ACC112 (cell line): ENCODE measurements around the gene OR4L1.

Source experiments
- H2AFZ ChIP-seq: fragments of 200-600 bp; sonication (generic); one replicate; pipeline ENCODE4 v1.6.0; 2017; ENCODE audit warnings: antibody characterized with exemption, low read length; ENCODE audit not compliant: unreplicated experiment
- H3K27ac ChIP-seq: fragments of 200-600 bp; sonication (generic); 2 replicates; pipeline ENCODE4 v1.5.1; 2014; ENCODE audit warnings: low read depth, mild to moderate bottlenecking, antibody characterized with exemption, low read length, moderate library complexity
- H3K27me3 ChIP-seq: fragments of 200-600 bp; sonication (generic); 2 replicates; pipeline ENCODE4 v1.6.1; 2014; ENCODE audit warnings: mild to moderate bottlenecking, antibody characterized with exemption, low read length, moderate library complexity, mixed read lengths; ENCODE audit not compliant: insufficient read depth
- H3K36me3 ChIP-seq: fragments of 200-600 bp; sonication (generic); 2 replicates; pipeline ENCODE4 v1.6.1; 2016; ENCODE audit warnings: mild to moderate bottlenecking, antibody characterized with exemption, low read length, moderate library complexity, mixed read lengths; ENCODE audit not compliant: insufficient read depth
- H3K4me1 ChIP-seq: fragments of 200-600 bp; sonication (generic); one replicate; pipeline ENCODE4 v1.6.1; 2016; ENCODE audit warnings: low read length, mixed read lengths; ENCODE audit not compliant: insufficient read depth, unreplicated experiment, control insufficient read depth
- H3K4me3 ChIP-seq: fragments of 200-600 bp; sonication (generic); 2 replicates; pipeline ENCODE4 v1.5.1; 2014; ENCODE audit warnings: mild to moderate bottlenecking, low read depth, low read length
- H3K79me2 ChIP-seq: fragments of 200-600 bp; sonication (generic); one replicate; pipeline ENCODE4 v1.6.0; 2016; ENCODE audit warnings: low read length; ENCODE audit not compliant: control insufficient read depth, unreplicated experiment, insufficient read depth

OR4L1 gene

GRCh38 chr14:20110438-20110837, 50.6 kb downstream of the OR4L1 start, which contains the start of gene OR4K17:
Gene OR4K17, plus strand, starts transcription at chr14:20110739. Its CDS starts 6,761 bp downstream, at chr14:20117500.
- no peak within 1 kb of the TSS for H3K27ac ChIP-seq
- no peaks in the 10 kb centered on the region for H3K4me1 ChIP-seq
- no peak within 1 kb of the TSS for H3K4me3 ChIP-seq
- no peak within 1 kb of the TSS for H2AFZ ChIP-seq
- no peaks in the 10 kb centered on the region; the same call in 1 of the 2 replicates for H3K27me3 ChIP-seq
- H3K79me2 ChIP-seq, result no peaks in the 10 kb centered on the region
- H3K36me3 ChIP-seq, result no peaks in the 10 kb centered on the region
